Thymus (tissue), 11 donors: Measurements from ENCODE around the gene ANO7. TPM values are rescaled to one million over a fixed set of nuclear protein-coding genes. Genes with fewer than 3 reads are reported as not detected.

Source experiments
- DNase-seq, 9 donors: peaks; one replicate each; pipeline ENCODE4 v3.0.0-alpha.2; 2013; ENCODE audit warnings: low spot score in 9 of 9, low read depth in 6 of 9, missing footprints in 1 of 9
- H3K27ac ChIP-seq, 2 donors: one replicate each; pipeline ENCODE4 v1.5.1; 2013; ENCODE audit warnings: control low read depth in 1 of 2, low read depth in 1 of 2, low read length in 1 of 2, mild to moderate bottlenecking in 1 of 2, moderate library complexity in 1 of 2
- H3K27me3 ChIP-seq, 2 donors: one replicate each; pipeline ENCODE4 v1.5.1; 2013; ENCODE audit warnings: low read length in 1 of 2; ENCODE audit not compliant: control insufficient read depth in 2 of 2, insufficient read depth in 1 of 2
- H3K36me3 ChIP-seq, 2 donors: one replicate each; pipeline ENCODE4 v1.5.1; 2013; ENCODE audit warnings: low read length in 1 of 2, mild to moderate bottlenecking in 1 of 2, moderate library complexity in 1 of 2; ENCODE audit not compliant: control insufficient read depth in 2 of 2, insufficient read depth in 2 of 2
- H3K4me1 ChIP-seq, 2 donors: one replicate each; pipeline ENCODE4 v1.5.1; 2013; ENCODE audit warnings: low read length in 2 of 2; ENCODE audit not compliant: control insufficient read depth in 2 of 2, insufficient read depth in 2 of 2
- H3K4me3 ChIP-seq, 2 donors: one replicate each; pipeline ENCODE4 v1.5.1; 2013; ENCODE audit warnings: low read length in 2 of 2, control low read depth in 1 of 2, mild to moderate bottlenecking in 1 of 2
- H3K9me3 ChIP-seq, 2 donors: one replicate each; pipeline ENCODE4 v1.5.1; 2013; ENCODE audit warnings: low read length in 1 of 2, mild to moderate bottlenecking in 1 of 2; ENCODE audit not compliant: control insufficient read depth in 2 of 2, insufficient read depth in 1 of 2
- whole genome bisulfite sequencing: extraction: QIAGEN DNeasy Blood & Tissue Kit; methylation state at CpG from one replicate; pipeline ENCODE4 v1.1.7; 2013; 5-methylcytosine and 5-hydroxymethylcytosine counted together
- polyA plus RNA-seq: library from polyadenylated mRNA; stranded (reverse); fragments of 200-250 nt; gene quantifications from one replicate; pipeline ENCODE4 v1.2.3, GENCODE V29; 2013
- total RNA-seq: library from RNA; stranded (reverse); fragments of 120-200 nt; gene quantifications from one replicate; pipeline ENCODE4 v1.2.4, GENCODE V29; 2013
- donor health status: healthy.

The ANO7 gene
- total and polyA plus RNA-seq, 2 donors: 0.09 to 0.41 TPM

DNA sequence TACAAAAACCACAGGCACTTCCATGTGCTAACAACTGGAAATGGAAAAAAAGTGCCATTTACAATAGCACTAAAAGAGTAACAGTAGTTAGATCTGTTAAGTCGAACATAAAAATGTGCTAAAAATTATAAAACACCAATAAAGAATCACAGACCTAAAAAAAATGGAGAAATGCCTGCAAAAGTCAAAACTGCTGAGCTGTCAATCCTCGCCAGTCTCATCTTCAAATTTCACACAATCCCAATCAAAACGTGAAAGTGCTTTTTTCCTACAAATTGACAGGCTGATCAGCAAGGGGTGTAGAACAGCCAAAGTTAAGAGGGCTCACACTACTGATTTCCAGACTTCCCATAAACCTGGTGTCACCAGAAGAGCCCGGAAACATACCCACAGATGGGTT, 53.2 kb downstream of the ANO7 start:
- Histone ChIP-seq H3K4me1 (no peaks in the 10 kb centered on the region), H3K36me3 (peaks cover 63 to 87% of the 10 kb centered on the region in 2 donors), H3K27me3 (no peaks in the 10 kb centered on the region), H3K4me3 (no peak overlapping the region), H3K27ac (no peak overlapping the region), H3K9me3 (no peaks in the 10 kb centered on the region)
- no peak for DNase-seq
- WGBS: 97% methylated on average over 4 of the region's 4 CpGs

DNA sequence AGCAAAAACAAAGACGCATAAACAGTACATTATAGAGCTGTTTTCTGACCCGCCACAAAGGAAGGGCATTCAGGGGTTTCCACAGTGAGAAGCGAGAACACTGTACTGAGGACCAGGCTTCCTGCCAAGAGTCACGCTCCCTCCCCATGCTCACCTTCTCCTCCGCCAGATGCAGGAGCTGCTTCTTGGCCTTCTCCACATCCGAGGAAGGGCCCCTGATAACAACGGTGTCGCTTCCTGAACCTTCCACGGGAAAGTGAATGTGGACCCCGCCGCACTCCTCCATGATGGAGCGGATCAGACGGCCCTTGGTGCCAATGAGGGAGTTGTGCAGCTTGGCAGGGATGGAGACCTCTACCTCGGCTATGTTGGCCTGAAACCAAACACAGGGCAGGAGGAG, 53.8 kb downstream of the ANO7 start:
- no peaks in the 10 kb centered on the region for H3K4me1 ChIP-seq
- H3K9me3 ChIP-seq: no peaks in the 10 kb centered on the region
- no peak overlapping the region for H3K27ac ChIP-seq
- WGBS: 95% methylated on average over 14 of the region's 14 CpGs
- DNase-seq: no peak
- H3K27me3 ChIP-seq: no peaks in the 10 kb centered on the region
- peaks cover 66 to 87% of the 10 kb centered on the region in 2 donors for H3K36me3 ChIP-seq
- H3K4me3 ChIP-seq: no peak overlapping the region

DNA sequence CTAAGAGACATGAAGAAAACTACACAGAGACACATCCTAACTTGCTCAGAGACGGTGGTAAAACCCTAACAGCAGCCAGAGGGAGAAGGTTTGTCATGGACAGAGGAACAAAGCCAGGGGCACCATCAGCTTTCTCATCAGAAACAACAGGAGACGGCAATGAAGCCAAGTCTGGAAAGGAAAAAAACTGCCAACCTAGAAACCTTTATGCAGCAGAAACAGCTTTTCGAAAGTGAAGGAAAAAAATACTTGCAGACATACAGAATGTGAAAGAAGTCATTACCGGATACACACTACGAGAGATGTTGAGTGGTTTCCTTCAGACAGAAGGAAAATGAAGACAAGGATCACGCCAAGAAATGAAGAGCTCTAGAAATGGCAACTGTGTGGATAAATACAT, 55.9 kb downstream of the ANO7 start:
- Histone ChIP-seq H3K27ac (no peak overlapping the region), H3K4me1 (no peaks in the 10 kb centered on the region), H3K27me3 (no peaks in the 10 kb centered on the region), H3K9me3 (no peaks in the 10 kb centered on the region), H3K36me3 (peaks cover 71 to 87% of the 10 kb centered on the region in 2 donors), H3K4me3 (no peak overlapping the region)
- 96% methylated on average over 6 of the region's 6 CpGs for WGBS
- DNase-seq: no peak

DNA sequence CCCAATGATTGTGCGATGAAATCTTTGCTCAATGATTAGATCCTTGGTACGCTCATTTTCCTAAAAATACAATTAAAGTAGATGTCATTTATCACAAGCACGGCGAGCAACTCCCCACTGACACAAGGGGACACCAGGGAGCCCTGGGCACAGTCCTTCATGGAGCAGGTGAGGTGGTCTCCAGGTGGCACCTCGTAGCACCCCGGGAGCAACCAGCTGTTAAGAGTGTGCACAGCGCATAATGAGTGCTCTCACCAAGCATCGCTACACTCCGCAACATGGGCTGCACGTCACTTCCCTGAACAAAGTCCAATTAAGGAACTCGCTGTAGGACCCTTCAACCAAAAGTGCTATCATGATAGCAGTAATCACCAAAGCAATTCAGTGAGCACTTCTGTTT, 59.8 kb downstream of the ANO7 start:
- Histone ChIP-seq H3K27ac (no peak overlapping the region), H3K4me3 (no peak overlapping the region), H3K27me3 (no peaks in the 10 kb centered on the region), H3K36me3 (peaks cover 82 to 87% of the 10 kb centered on the region in 2 donors), H3K9me3 (no peaks in the 10 kb centered on the region), H3K4me1 (no peaks in the 10 kb centered on the region)
- DNase-seq: no peak
- 98% methylated on average over 11 of the region's 11 CpGs for WGBS

DNA sequence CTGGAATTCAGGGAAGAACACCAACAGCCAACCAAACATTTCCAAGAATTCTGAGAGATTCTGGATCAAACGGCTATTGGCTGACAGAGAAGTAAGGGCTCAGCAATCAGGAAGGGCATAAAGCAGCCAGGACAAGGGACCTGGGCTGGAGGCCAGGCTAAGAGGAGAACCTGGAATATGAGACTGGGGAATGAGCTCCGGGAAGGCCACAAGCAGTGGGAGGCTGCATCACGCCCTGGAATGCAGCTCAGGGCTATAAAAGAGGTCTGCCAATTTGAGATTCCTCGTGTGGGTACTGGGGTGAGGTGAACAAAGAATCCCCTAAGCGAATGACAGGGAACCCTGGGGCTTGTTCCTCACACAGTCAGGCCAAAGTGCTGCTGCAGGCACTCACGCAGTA, 60.4 kb downstream of the ANO7 start:
- Histone ChIP-seq H3K36me3 (peaks cover 84 to 88% of the 10 kb centered on the region in 2 donors), H3K27me3 (no peaks in the 10 kb centered on the region), H3K4me3 (no peak overlapping the region), H3K27ac (no peak overlapping the region), H3K9me3 (no peaks in the 10 kb centered on the region), H3K4me1 (no peaks in the 10 kb centered on the region)
- no peak for DNase-seq
- 96% methylated on average over 6 of the region's 6 CpGs for WGBS

DNA sequence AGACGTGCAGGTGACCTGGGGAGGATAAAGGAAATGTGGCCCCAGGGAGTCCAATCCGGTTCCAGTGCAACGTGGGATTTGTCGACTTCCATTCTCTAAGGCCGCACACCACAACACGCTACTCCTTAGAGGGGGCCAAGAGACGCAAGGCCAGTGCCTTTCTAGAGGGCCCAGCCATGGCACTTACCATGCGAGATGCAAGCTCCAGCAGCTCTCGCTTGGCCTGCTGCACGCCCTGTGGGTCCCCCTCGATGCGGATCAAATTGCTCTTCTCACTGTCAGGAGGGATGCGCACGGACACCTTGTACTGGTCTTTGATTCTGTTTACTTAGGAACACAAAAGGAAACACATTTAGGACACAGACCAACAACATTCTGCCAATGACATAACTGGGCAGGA, 61.2 kb downstream of the ANO7 start:
- WGBS: 97% methylated on average over 14 of the region's 14 CpGs

DNA sequence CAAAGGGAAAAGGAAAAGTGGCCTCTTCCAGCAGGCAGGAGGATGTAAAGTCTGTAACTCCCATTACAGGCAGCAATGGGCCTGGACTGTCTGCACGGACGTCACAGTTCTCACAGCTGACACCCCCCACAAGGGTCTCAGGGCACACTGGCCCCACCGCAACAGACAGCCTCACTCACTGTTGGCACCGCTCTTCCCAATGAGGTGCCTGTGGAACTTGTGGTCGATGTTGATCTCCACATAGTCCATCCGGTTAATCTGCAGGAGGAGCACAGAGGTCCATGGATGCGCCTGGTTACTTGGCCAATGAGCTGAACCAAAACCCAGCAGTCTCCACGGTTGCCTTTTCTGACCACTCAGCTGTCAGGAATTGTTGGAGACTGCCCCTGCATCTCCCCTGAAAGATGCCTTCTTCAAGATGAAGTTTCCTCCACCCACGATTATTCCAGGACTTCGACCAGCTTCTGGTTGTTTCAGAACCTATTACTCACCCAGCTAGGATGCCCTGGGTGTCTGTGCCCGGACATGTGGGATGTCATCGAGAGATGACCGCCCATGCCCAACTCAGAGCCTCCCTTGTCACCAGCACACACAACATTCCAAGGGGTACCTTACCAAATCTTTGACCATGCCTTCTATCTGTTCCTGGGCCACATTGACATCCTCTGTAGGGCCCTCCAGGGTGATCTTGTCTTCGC, 64.5 kb downstream of the ANO7 start:
- Histone ChIP-seq H3K36me3 (peaks cover 87 to 89% of the 10 kb centered on the region in 2 donors), H3K4me1 (no peaks in the 10 kb centered on the region), H3K4me3 (no peak overlapping the region), H3K27ac (no peak overlapping the region), H3K9me3 (no peaks in the 10 kb centered on the region), H3K27me3 (no peaks in the 10 kb centered on the region)
- DNase-seq: no peak
- 98% methylated on average over 14 of the region's 14 CpGs for WGBS

More for the DNA sequence above, 61.2 kb downstream of the ANO7 start:
- Histone ChIP-seq H3K9me3 (no peaks in the 10 kb centered on the region), H3K27ac (no peak overlapping the region), H3K27me3 (no peaks in the 10 kb centered on the region), H3K4me1 (no peaks in the 10 kb centered on the region), H3K4me3 (no peak overlapping the region), H3K36me3 (peaks cover 84 to 88% of the 10 kb centered on the region in 2 donors)
- no peak for DNase-seq

DNA sequence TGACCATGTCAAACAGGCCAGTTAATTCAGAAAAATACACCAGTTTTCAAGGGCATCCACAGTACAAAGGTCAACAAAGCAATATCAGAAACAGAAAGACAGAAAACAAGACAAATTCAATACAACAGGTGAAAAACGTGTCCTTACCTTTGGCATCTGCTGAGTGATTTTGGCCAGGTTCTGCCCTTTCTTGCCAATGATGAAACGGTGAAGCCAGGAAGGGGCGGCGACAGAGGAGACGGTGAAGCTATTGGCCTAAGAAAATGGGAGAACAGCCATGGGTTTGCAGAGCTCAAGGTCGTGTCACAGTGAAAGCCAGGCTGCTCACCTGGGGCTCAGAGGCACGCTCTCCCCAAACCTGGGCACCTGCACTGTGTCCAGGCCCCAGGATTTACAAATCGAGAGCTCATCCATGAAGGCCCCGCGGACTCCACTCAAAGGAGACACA, 66.5 kb downstream of the ANO7 start:
- peaks cover 76 to 79% of the 10 kb centered on the region in 2 donors for H3K36me3 ChIP-seq
- no peaks in the 10 kb centered on the region for H3K4me1 ChIP-seq
- no peak overlapping the region for H3K27ac ChIP-seq
- no peaks in the 10 kb centered on the region for H3K9me3 ChIP-seq
- DNase-seq: no peak
- H3K4me3 ChIP-seq: no peak overlapping the region
- 96% methylated on average over 10 of the region's 10 CpGs for WGBS
- H3K27me3 ChIP-seq: no peaks in the 10 kb centered on the region

DNA sequence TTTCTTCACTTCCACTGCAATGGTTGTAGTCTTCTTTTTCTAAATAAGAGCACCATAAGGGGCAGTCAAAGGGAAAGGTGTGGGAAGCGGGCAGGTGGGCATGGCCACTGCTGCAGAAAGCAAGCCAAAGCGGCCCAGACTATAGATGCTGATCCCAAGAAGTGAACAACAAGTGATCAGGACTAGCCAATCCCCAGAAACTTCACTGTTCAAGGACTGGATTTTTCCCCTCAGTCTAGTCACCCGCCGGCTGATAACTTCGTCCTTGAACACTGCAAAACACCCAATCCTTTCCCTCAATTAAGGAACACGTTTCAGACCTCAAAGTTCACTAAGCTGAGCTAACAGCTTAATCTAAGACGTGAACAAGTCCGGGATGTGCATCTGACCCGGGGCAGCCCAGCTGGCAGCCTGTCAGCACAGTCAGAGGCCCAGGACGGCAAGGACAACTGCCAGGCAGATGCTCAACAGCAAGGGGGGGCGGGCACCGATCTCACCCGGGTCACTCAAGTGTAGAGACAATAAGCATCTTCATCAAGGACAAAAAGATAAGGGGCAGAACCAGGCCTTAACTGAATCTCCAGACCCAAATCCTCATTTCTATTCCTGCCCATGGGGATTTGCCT, 67.2 kb downstream of the ANO7 start:
- Histone ChIP-seq H3K27ac (no peak overlapping the region), H3K4me1 (no peaks in the 10 kb centered on the region), H3K4me3 (no peak overlapping the region), H3K9me3 (no peaks in the 10 kb centered on the region), H3K27me3 (no peaks in the 10 kb centered on the region), H3K36me3 (peaks cover 76 to 78% of the 10 kb centered on the region in 2 donors)
- 95% methylated on average over 13 of the region's 13 CpGs for WGBS
- DNase-seq: no peak
